Medulla oblongata (tissue), 1 donor: ENCODE results near the gene MCIDAS.

Experiments used
- DNase-seq: peaks from one replicate; pipeline ENCODE4 v3.0.0-alpha.2; 2015; ENCODE audit errors: extremely low spot score

MCIDAS gene

DNA sequence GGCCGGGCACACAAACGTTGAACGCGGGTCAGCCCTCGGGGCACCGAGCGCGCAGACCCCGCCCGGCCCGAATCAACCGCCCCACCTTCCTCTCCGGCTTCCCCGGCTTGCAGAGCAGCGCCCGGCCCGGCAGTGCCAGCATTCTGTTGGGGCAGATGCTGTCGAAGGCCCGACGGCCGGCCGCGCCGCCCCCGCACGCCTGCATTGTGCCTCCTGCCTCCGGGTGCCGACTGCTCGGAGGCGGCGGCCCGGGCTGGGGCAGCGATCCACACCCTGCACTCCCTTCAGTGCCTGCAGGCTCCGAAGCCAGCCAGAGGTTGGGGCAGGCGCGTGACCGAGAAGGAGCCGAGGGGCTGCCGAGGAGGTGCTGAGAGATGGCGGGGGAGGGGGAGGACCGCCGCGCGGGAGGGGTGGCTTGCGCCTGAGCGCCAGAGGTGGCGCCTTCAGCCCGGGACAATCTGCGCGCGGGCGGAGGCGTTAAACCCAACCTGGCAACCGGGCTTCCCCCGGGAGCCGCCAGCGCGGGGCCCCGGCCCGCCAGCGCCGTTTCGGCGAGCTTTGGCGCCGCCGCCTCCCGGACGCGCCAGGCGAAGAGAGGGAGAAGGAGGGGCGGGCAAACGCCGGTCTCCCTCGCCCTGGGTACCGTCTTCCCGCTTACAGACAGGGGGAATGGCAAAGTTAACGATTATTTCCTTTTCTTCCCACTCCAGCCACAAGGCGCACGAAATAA lies at the start of gene MCIDAS:
MCIDAS (minus strand) TSS at position 382 of the 730 bp plus-strand sequence; CDS start at position 205, 177 bp downstream.
- no peak for DNase-seq

- no peak for DNase-seq
Measured at GRCh38 chr5:55276771-55277170, 49.7 kb upstream of the MCIDAS start.

DNA sequence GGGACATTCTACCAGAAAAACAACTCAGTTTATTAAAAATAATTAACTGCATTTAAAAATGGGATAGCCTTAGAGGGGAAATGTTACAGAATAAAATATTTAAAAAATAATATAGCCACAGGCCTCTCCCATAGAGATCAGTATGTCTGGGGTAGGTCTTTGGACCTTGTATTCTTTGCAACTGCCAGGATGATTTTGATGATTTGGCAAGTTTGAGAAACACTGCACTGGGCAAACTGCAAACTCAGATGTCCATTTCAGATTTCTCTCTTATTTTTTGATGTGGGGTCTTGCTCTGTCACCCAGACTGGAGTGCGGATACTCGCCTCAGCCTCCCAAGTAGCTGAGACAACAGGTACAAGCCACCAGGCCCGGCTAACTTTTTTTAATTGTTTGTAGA lies 31.2 kb upstream of the MCIDAS start:
- DNase-seq, result no peak

- no peak for DNase-seq
Measured at GRCh38 chr5:55254802-55255201, 27.7 kb upstream of the MCIDAS start.

GRCh38 chr5:55250064-55250463 lies 22.9 kb upstream of the MCIDAS start:
- no peak for DNase-seq

DNA sequence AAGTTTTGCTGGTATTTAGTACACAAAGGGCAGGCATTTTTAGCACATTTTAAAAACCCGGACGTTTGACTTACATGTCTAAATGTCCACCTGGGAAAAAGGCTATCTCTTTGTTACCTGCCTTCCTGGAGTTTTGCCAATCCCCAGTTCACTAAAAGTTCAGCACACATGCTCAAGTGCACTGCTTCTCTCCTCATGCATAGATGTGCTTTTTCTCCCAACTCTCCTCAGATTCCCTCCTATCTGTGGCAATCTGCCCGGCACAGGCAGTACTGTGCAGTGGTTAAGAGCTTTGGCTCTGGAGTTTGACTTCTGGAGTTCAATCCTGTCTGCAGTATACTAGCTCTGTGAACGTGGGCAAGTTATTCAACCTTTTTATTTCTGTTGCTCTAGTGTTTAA lies 14.6 kb upstream of the MCIDAS start:
- no peak for DNase-seq

- DNase-seq, result no peak
Measured at GRCh38 chr5:55236800-55237199, 9.7 kb upstream of the MCIDAS start.

DNA sequence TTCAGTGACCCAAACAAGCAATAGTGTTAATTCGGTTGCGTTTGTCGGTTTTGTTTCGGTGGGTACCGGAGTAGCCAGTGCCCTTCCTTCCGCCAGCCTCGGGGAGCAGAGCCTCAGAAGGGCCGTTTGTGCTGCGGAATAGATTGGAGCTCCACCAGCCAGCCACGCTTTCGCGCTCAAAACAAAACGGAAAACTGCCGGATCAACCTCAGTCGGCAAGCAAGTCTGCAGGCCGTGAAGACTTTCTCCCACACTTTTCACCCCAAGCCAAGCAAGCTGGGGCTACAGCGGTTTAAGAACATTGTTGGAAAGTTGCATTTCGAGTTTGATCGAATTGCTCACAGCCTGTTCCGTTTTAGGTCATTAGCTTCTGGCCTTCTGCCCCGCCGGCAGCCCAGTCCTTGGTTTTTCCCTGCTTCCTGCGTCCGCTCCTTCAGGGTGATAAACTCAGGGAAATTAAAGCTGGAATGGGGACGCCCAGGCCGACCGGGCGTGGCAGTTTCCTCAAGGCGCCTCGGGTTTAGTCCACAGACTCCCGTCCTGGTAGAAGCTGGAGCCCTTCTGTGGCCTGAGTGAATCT lies 7.1 kb upstream of the MCIDAS start:
- DNase-seq, result peak; percentile 15

- DNase-seq, result peak; percentile 9
Measured at GRCh38 chr5:55232985-55233928, 6.1 kb upstream of the MCIDAS start, which contains the start of gene CCNO. CCNO (minus strand) TSS chr5:55233608; CDS start chr5:55233523, 85 bp downstream.

DNA sequence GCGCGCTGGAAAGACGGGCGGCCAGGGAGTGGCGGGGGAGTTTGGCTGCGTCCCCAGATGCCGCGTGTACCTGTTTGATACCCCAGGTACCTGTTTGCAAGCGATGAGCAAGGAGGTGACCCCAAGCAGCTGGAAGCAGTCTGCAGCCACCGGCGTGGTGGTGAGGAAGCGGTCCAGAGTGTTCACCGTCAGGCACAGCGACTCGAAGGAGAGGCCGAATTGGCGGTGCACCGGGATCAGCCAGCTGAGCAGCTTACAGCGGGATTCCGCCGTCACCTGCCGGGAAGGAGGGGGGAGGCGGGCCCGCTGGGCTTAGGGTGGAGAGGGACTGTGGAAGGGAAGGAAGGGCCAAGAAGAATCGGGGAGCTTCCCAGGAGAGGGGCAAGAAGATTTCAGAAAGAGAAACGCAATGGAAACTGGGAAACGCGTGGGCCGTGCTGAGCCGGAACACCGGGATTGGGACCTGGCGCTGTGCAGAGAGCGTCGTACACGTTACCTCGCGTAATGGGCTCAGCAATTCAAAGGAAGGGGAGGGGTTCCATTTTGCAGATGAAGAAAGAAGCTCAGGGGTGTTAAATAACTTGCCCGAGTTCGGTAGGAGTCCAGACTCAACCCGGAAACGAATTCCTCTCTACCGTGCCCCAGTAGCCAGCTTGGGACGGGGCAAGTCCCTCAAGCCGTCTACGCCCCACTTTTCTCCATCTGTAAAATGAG lies 5.3 kb upstream of the MCIDAS start:
- no peak for DNase-seq

GRCh38 chr5:55231919-55232270 lies 4.8 kb upstream of the MCIDAS start:
- no peak for DNase-seq

DNA sequence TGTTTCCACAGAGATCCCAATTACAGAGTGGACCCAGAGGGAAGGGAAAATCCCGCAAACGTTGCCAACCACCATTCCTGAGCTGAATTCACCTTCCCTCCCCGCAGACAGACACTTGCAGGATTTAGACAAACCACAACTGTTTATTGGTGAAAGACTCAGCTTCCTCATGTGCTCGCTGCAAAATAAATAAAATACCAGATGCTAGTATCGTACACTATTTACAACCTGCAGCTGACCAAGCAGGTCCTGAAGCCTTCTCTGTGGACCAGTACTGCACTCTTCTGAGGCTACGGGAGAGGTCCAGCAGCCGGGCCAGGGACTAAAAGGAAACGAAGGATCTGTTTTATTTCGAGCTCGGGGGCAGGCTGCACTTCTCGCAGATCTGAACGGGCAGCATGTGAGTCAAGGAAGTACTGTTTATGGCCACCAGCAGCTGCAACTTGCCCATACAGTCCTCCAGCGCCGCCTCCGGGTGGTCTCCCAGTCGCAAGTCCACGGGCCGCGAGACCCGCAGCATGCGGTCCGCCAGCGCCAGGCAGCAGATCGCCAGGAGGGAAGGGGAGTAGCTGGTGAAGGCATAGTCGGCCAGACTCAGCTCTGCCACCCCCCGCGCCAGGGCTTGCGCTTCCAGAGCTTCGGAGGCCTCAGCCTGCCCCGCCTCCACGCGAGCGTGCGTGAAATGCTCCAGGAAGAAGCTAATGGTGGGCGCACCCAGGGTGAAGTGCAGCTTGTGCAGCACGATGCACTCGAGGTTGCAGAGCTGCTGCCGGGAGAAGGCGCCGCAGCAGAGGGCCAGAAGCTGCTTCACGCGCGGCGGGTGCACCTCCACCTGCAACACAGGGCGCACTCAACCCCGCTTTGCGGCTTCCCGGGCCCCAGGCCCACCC lies 4.2 kb upstream of the MCIDAS start:
- DNase-seq, result no peak

DNA sequence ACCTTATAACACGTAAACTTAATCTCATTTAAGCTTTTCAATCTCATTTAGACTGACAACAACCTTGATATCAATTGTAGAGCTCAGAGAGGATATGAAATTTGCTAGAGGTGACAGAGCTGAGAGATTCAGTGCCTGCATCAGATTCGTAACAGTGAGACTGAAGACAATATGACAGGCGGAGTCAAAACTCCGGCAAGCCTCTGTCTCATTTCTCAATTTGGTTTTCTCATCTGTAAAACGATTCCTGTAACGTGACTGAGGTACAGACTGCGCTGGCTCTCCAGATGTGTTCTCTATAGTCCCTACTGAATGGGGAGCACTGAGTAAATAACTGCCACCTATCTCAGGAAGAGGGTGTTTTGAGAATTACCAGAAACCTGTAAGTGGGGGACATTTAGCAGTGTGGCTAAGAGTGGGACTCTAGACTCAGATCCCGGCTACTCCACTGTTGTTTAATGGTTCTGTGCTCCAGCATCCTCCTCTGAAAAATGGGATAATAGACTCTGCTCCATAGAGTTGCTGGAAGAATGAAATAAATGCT lies 3.0 kb upstream of the MCIDAS start:
- DNase-seq, result no peak

DNA sequence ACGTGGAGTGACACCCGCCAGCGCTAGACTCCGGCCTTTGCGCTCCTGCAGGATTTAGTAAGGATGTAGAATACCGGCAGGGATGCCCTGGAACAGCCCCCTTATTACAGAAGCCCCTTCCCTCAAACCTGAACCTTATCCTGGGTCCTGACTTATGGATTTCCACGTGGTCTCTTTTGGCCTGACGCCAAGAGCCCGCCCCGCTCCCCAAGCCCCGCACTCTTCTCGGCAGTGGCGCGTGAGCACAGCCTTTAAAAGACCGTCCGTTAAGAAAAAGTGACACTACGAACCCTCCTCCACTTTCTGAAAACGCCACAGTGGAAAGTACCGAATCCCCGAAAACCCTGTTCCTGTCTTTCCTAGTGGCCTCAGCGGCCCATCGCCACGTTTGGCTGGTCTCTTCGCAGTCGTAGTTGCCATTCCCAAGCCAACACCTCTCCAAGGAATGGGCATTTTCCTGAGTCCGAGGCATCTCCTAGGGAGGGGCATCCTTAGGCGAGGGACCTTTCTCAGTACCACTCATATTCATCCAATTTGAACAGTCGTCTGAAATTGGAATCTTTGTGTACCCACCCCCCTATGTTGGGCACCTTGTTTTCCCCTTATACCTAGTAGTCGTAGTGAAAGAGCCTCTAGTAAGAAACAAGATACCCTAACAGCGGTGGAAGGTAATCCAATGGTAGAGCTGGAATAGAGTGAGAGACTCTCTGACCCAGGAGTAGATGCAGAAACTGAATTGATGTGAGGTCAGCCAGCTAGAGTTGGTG lies 732 bp upstream of the MCIDAS start:
- no peak for DNase-seq

GRCh38 chr5:55226027-55226933 lies 835 bp downstream of the MCIDAS start:
- no peak for DNase-seq

DNA sequence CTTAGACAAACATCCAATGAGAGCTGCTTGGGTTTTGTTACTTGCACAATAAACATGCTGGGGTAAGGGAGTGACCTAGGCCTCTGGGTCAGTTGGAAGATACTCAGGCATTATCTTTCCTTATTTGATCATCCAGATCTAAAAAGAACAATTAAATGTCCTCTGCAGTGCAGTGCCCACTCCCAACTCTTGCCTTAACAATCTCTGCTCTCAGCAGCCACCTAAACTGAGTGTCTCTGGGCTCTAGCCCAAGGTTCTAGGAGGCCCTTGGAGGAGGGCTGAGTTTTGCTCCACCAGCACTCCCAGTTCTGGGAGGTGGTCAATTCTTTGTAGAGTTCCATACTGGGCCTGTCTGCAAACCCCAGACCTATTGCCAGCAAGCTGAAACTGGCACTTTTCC lies 1.8 kb downstream of the MCIDAS start:
- DNase-seq, result no peak

- DNase-seq, result no peak
Measured at GRCh38 chr5:55223812-55224240, 3.3 kb downstream of the MCIDAS start.

GRCh38 chr5:55222985-55223811 lies 3.9 kb downstream of the MCIDAS start:
- no peak for DNase-seq
